PC-9 (cell line): ENCODE data around the gene HIPK4. TPM values are rescaled to one million over a fixed set of nuclear protein-coding genes. Genes with fewer than 3 reads are reported as not detected.
"Not testable (repeated sequence)": the region's sequence is repeated elsewhere in the genome, so short reads cannot be mapped to it uniquely, and the experiment has no call there.

Source experiments
- BruUV-seq: library from RNA; stranded (reverse); fragments of 400-500 nt; replicated peaks from 2 replicates; lab custom pipeline; 2021; lab: Mats Ljungman, UMichigan
- CTCF ChIA-PET: fragments of 300-600 bp; sonication (Branson Sonifier 250); formaldehyde crosslinking; loops from one replicate; lab custom pipeline; 2022; ENCODE audit warnings: antibody characterized with exemption; lab: Charles Lee
- POLR2A ChIA-PET: fragments of 300-600 bp; sonication (Branson Sonifier 250); formaldehyde crosslinking; loops from one replicate; lab custom pipeline; 2022; ENCODE audit warnings: antibody characterized with exemption; ENCODE audit not compliant: unreplicated experiment; lab: Charles Lee
- DNase-seq, 2 experiments: peaks; one replicate each; pipeline versions ENCODE4 v3.0.0 to v3.0.0-alpha.2; 2015 to 2022; ENCODE audit warnings: mixed read lengths in 1 of 2
- H2AFZ ChIP-seq: fragments of 200-600 bp; sonication (generic); 2 replicates; pipeline ENCODE4 v1.8.1; 2017; ENCODE audit warnings: antibody characterized with exemption
- H3F3A ChIP-seq: fragments of 200-600 bp; sonication (generic); 2 replicates; pipeline ENCODE4 v1.8.1; 2017; ENCODE audit warnings: antibody characterized with exemption, mild to moderate bottlenecking, low read depth; ENCODE audit not compliant: insufficient read depth
- H3K27ac ChIP-seq: fragments of 200-600 bp; sonication (generic); 2 replicates; pipeline ENCODE4 v1.6.1; 2016; ENCODE audit warnings: mixed run types
- H3K27me3 ChIP-seq: fragments of 200-600 bp; sonication (generic); 2 replicates; pipeline ENCODE4 v1.6.1; 2016; ENCODE audit warnings: low read depth, mixed run types; ENCODE audit not compliant: insufficient read depth
- H3K36me3 ChIP-seq: fragments of 200-600 bp; sonication (generic); 2 replicates; pipeline ENCODE4 v1.6.1; 2016; ENCODE audit warnings: low read depth, mixed run types
- H3K4me1 ChIP-seq: fragments of 200-600 bp; sonication (generic); replicated peaks from 2 replicates; pipeline ENCODE4 v1.6.1; 2016; ENCODE audit warnings: mixed run types; ENCODE audit not compliant: insufficient read depth
- H3K4me2 ChIP-seq: fragments of 200-600 bp; sonication (generic); 2 replicates; pipeline ENCODE4 v1.6.1; 2017; ENCODE audit warnings: mixed run types
- H3K4me3 ChIP-seq: fragments of 200-600 bp; sonication (generic); 2 replicates; pipeline ENCODE4 v1.6.1; 2016; ENCODE audit warnings: mixed run types
- H3K79me2 ChIP-seq: fragments of 200-600 bp; sonication (generic); 2 replicates; pipeline ENCODE4 v1.6.1; 2017; ENCODE audit warnings: low read depth, mixed run types
- H3K9me2 ChIP-seq: fragments of 200-600 bp; sonication (generic); 2 replicates; pipeline ENCODE4 v1.8.1; 2017; ENCODE audit warnings: mild to moderate bottlenecking; ENCODE audit not compliant: insufficient read depth
- H3K9me3 ChIP-seq: fragments of 200-600 bp; sonication (generic); 2 replicates; pipeline ENCODE4 v1.8.1; 2016; ENCODE audit warnings: low read depth; ENCODE audit not compliant: insufficient read depth
- H4K20me1 ChIP-seq: fragments of 200-600 bp; sonication (generic); 2 replicates; pipeline ENCODE4 v1.8.1; 2017; ENCODE audit not compliant: insufficient read depth
- CTCF ChIP-seq: fragments of 200-600 bp; sonication (generic); conservative IDR thresholded peaks from 2 replicates; pipeline ENCODE4 v1.6.1; 2017; ENCODE audit warnings: mixed run types, antibody characterized with exemption, mild to moderate bottlenecking, moderate library complexity
- EZH2 ChIP-seq: fragments of 200-600 bp; sonication (generic); IDR thresholded peaks from 2 replicates; pipeline ENCODE4 v1.8.0; 2017; ENCODE audit warnings: antibody characterized with exemption, low read depth
- intact Hi-C: fragments of 100-400 bp; cut with micrococcal nuclease; formaldehyde crosslinking; loops from one replicate; pipeline ENCODE4 v1.10.0; 2022; ENCODE audit not compliant: unreplicated experiment
- total RNA-seq: library from RNA; stranded (reverse); gene quantifications from 2 replicates; pipeline ENCODE4 v1.2.3, GENCODE V29; 2021

The HIPK4 gene
- total RNA-seq, 1 experiment from 2014 or later, result 0.37 TPM

DNA sequence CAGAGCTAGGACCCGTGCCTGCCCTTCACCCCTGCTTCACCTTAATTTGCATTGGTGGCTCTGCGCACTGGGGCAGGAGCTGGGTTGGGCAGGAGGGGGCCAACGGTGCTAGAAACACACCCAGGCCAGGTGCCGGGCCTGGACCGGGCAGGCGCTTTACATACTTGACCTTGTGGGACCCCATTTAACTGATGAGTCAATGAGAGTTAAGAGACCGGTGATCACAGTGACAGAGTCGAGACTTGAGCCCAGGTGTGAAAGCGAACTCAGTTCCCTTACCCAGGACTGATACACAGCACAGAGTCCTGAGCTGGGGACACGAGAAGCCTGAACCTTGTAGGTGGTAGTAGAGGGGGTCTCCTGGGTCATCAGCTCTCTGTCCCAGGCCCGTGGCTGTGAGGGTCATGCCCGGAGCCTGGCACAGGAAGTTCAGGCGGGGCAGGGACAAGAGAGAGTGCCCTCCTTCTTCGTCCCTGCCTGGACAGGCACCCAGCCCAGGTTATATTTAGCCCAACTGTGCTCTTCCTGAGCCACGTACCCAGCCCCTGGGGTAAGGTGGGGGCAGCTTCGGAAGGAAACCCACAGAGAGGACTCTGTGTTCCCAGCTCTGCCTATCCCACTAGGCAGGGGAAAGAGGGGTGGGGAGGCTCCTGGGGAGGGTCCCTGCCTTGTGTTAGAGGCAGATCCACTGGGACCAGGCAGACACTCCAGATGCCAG lies 21.3 kb upstream of the HIPK4 start:
- H3K4me1 ChIP-seq, result no peaks in the 10 kb centered on the region
- H3K27me3 ChIP-seq, result no peaks in the 10 kb centered on the region
- ChIA-PET POLR2A (no interaction called here), CTCF (interaction anchor here (0.6 kb wide), 1 partner anchor 223 kb away, joined by 3 read pairs; no protein-coding TSS in a partner anchor)
- no peaks in the 10 kb centered on the region for H3K36me3 ChIP-seq
- DNase-seq, result no peak
- intact Hi-C loops, result no loop called here
- no peak overlapping the region for H3K4me3 ChIP-seq
- no peaks in the 10 kb centered on the region for H3K9me2 ChIP-seq
- no peaks in the 10 kb centered on the region for H4K20me1 ChIP-seq
- no TSS peak for BruUV-seq
- no peaks in the 10 kb centered on the region for H3K79me2 ChIP-seq
- peaks cover 8% of the 10 kb centered on the region; the same call in 1 of the 2 replicates for H3F3A ChIP-seq
- H3K27ac ChIP-seq, result no peak overlapping the region
- TF ChIP-seq CTCF (no peak), EZH2 (no peak)
- H2AFZ ChIP-seq, result no peak overlapping the region
- H3K9me3 ChIP-seq, result no peaks in the 10 kb centered on the region
- no peak overlapping the region for H3K4me2 ChIP-seq

- no peaks in the 10 kb centered on the region; the same call in 1 of the 2 replicates for H3F3A ChIP-seq
- H2AFZ ChIP-seq, result no peak overlapping the region
- H3K36me3 ChIP-seq, result no peaks in the 10 kb centered on the region
- TF ChIP-seq EZH2, result no peak
- TF ChIP-seq CTCF, result no peak
- no peaks in the 10 kb centered on the region for H3K9me2 ChIP-seq
- POLR2A ChIA-PET, result no interaction called here
- CTCF ChIA-PET, result no interaction called here
- no peak overlapping the region for H3K4me2 ChIP-seq
- BruUV-seq, result no TSS peak
- H4K20me1 ChIP-seq, result no peaks in the 10 kb centered on the region
- no peak overlapping the region for H3K27ac ChIP-seq
- H3K4me3 ChIP-seq, result no peak overlapping the region
- no peaks in the 10 kb centered on the region for H3K27me3 ChIP-seq
- DNase-seq, result no peak
- intact Hi-C loops, result no loop called here
- no peaks in the 10 kb centered on the region for H3K4me1 ChIP-seq
- H3K79me2 ChIP-seq, result no peaks in the 10 kb centered on the region
- H3K9me3 ChIP-seq, result no peaks in the 10 kb centered on the region
These were observed 20.0 kb upstream of the HIPK4 start for GRCh38 chr19:40410030-40410389.

- H3K9me3 ChIP-seq, H4K20me1 ChIP-seq, DNase-seq, H3K4me2 ChIP-seq, BruUV-seq, H3K27me3 ChIP-seq, H3F3A ChIP-seq, H3K4me1 ChIP-seq, POLR2A ChIA-PET, H3K4me3 ChIP-seq, H3K27ac ChIP-seq, H3K9me2 ChIP-seq, intact Hi-C loops, H3K36me3 ChIP-seq, H3K79me2 ChIP-seq, H2AFZ ChIP-seq: not testable (repeated sequence)
- CTCF ChIA-PET, result interaction anchor here (0.7 kb wide), 1 partner anchor 12 kb away, joined by 3 read pairs; no protein-coding TSS in a partner anchor
These were observed 18.6 kb upstream of the HIPK4 start for GRCh38 chr19:40408598-40408925.
